Measurements from ENCODE around the gene TEX264.

Gene TEX264

DNA sequence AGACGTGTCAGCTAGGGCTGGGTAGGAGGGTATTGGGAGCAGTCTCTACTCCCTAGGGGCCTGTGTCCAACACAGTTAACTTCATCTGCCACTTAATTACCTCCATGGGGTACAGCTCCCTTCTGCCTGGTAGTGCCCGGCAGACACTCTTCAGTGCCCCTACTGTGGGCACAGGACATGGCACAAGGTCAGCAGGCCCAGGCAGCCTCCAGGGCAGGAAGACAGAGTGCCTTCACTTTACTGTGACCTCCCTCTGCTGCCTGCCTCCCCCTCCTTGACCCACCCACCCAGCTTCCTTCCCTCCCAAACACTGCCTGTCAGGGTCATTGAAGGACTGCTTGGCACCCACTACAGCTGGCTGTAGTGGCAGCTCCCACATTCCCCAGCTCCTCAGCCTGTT lies 29.4 kb downstream of the TEX264 start:
- DNase-seq, result no peak

DNA sequence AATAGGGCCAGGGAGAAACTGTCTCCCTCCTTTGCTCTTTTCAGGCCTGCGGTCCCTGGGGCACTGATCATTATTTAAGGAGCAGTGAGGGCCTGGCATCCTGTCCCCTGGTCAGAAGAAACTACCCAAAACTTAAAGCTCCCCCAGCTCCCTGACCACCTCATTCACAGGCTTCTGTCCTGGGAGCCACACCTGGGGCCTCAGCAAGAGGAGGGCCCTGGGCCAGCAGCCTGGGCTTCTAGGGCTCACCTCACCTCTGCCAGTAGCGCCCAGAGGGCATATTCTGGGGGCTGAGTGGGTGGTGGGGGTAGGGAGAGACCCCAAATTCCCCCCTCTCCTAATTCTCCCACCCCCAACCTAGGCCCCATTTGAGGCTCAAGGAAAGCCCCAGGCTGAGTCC lies 31.1 kb downstream of the TEX264 start:
- no peak for DNase-seq

DNA sequence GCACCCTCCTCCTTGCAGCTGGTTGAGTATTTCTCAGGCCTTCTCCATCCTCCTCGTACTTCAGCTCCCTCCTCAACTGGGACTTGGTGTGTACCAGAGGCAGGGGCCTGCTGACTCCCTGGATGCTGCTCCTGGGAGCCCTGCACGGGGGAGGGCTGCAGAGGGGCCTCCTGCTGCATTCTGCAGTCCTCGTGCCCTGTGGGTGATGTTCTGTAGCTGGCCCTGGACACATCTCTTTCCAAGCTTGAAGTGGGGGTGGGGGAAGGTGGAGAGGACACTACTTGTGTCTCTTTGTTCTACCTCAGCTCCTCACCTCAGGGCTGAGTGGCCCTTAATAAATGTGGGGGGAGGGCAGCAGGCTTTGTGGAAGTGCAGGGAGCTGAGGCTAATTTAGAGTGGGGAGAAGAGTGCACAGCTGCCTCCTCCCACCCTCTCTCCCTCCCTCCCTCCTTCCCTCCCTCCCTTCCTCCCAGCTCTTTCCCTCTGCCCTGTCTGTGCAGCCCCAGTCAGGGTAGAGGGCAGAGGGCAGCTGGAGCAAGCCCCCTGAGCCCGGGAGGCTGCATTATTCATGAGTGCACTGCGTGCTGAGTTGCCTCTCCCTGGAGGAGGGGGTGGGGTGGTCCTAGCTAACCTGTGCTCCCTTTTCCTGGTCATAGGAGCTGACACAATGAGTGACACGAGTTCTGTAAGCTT lies 32.2 kb downstream of the TEX264 start:
- no peak for DNase-seq

DNA sequence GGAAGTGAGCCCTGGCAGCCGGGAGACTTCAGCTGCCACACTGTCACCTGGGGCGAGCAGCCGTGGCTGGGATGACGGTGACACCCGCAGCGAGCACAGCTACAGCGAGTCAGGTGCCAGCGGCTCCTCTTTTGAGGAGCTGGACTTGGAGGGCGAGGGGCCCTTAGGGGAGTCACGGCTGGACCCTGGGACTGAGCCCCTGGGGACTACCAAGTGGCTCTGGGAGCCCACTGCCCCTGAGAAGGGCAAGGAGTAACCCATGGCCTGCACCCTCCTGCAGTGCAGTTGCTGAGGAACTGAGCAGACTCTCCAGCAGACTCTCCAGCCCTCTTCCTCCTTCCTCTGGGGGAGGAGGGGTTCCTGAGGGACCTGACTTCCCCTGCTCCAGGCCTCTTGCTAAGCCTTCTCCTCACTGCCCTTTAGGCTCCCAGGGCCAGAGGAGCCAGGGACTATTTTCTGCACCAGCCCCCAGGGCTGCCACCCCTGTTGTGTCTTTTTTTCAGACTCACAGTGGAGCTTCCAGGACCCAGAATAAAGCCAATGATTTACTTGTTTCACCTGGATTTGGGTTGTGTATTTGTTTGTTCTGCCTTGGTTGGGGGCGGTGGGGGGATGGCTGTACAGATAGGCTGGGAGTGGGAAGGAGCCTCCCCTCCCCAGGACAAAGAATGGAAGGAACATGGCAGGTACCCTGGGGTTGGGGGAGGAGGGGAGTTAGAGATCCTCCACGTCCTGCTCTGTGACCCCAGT lies 32.9 kb downstream of the TEX264 start:
- DNase-seq, result no peak

DNA sequence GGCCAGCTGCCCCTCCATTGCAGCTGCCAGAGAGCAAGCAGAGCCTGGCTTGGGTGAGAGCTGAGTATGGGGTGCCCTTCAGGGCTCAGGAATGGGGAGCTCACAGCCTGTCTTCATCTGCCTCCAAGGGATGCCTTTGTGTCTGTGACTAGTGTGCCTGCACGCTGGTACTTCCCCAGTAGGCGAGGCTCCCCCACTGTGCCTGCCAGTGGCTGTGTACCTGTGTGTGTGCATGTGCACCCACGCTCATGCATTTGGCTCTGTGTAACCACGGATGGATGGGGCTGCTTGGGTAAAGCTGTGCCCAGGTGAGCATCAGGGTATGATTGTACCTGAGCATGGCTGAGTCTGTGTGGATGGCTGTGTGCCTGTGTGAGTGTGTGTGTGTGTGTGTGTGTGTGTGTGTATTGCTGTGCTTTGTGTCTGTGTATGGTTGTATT lies 33.5 kb downstream of the TEX264 start:
- no peak for DNase-seq

DNA sequence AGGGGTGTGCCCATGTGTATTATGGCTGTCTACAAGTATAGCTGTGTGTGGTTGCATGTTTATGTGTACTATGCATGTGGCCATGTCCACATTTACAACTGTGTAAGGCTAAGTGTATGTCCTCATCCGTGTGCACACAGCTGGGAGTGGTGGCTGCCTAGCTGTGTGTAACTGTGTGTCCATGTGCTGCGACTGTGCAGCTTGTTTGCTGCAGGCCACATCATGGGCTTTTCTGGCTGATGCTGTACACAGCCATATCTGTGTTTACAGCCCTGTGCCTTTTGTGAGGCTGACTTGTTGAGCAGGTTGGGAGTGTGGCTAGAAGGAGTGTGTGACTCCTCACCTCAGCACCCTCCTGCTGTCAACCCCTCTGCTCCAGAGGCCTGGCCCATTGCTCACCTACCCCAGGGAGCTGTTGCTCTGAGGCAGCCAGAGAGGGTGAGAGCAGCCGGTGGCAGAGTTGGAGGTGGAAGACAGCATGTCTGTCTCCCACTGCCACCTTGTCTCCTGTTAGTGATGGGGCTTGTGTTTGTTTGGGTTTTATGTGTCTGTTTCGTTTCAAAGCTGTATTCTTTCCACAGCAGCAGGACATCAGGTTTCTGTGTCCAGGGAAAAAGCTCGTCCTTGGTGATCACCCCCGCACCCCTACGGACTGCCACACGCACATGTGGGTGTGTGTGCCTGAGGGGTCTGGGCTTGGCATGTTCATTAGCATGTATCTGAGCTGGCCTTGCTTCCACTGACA lies 34.4 kb downstream of the TEX264 start:
- peak; percentile 6 for DNase-seq

DNA sequence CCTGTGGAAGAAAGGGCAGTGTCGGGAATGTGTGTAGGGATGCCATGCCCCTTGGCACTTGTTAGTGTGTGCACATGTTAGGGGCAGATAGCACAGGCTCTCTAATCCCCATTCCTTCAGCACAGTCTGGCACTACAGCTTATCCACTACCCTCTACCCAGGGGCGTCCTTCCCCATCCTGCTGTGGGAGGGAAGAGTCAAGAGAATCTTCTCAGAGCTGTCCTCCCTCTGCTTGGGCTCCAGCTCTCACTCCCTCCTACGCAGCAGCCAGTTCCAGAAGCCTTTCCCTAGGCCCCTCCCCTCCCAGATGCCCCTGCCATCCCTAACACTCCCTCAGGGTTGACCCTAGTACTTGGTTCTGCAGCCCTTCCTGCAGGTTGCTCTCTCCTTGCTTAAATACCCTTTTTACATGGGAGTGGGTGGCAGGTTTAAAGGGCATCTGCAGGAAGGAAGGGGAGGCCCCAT lies 35.0 kb downstream of the TEX264 start:
- DNase-seq, result peak; percentile 27

DNA sequence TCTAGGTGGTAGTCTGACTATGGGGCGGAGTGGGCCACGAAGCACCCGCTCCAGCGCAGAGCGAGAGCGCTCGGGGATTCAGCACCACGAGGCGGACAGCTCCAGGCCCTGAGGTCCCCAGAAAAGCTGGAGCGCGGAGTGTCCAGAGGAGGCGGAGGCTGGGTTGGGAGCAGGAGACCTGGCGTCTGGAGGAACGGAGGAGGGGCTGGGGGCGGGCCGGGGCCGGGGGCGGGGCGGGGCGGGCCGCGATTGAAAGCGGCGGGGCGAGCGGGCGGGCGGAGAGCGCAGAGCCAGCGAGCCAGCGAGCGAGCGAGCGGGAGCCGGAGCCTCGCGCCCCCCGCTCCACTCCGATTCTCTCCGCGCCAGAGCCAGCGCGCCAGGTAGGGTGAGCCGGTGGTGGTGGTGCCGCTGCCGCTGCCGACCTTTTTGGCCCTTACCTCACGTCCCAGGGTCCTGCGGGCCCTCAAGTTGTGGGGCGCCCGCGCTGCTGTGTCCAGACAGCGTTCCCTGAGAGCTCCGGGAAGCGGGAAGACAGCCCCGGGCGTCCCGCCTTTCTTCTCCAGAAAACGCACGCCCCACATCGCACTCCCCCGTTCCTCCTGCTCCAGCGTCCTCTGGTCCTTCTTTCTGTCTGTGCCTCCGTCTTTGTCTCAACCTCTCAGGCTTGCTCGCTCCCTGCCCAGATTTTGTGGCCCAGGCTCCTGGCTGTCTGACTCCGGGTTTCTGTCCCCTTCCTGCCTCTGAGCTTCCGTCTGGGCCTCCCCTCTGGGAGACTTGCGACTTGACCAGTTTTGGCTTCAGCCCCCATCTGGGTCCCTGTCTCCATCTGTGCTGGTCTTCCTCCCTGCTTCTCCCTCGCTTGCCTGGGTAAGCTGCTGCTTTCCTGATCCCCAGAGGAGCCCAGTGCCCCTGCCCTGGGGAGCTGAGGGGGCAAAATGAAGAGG lies 36.0 kb downstream of the TEX264 start, which contains the start of gene GRM2:
GRM2 (plus strand) TSS at position 281 of the 944 bp plus-strand sequence. CDS start 1,916 bp downstream, outside the sequence.
- peak; percentile 90 for DNase-seq

DNA sequence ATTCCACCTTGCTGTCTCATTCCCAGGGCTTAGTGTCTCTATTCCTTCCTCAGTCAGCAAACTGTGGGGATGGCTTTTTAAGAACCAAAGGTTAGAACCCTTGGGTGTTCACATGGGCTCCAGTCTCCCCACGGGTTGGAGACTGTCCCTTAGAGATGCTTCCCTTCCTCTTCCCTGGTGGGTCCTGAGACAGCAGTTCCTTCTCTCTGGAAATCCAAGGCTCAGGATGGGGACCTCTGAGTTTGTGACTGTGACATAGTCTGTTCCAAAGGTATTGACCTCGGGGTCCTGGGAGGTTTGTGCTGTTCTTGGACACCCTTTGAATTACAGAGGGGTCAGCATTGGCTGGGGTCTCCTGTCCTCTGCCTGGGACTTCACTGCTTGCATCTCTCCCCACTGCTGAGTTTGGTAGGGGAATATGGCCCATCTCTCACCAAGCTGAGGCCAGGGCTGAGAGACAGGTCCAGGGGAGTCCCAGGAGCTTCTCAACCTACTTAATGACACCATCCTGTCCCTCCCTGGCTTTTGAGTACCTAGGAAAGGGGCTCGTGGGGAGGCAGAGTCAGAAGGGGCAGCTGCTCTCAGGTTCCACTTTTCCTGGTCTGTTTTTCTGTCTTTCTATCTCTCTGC lies 37.3 kb downstream of the TEX264 start:
- DNase-seq, result peak; percentile 19

DNA sequence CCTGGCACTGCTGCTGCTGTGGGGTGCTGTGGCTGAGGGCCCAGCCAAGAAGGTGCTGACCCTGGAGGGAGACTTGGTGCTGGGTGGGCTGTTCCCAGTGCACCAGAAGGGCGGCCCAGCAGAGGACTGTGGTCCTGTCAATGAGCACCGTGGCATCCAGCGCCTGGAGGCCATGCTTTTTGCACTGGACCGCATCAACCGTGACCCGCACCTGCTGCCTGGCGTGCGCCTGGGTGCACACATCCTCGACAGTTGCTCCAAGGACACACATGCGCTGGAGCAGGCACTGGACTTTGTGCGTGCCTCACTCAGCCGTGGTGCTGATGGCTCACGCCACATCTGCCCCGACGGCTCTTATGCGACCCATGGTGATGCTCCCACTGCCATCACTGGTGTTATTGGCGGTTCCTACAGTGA lies 38.0 kb downstream of the TEX264 start:
- DNase-seq, result peak; percentile 32

DNA sequence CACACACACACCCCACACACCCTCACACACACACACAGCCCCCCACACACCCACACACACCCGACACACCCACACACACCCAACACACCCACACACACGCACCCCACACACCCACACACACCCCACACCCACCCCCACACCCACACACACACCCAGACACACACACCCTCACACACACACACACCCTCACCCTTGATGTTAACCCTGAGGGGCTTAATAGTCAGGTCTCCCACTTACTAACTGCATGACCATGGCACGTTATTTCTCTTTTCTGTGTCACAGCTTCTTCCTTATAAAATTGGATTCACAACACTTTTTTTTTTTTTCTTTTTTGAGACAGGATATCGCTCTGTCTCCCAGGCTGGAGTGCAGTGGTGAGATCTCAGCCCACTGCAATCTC lies 38.6 kb downstream of the TEX264 start:
- peak; percentile 11 for DNase-seq

DNA sequence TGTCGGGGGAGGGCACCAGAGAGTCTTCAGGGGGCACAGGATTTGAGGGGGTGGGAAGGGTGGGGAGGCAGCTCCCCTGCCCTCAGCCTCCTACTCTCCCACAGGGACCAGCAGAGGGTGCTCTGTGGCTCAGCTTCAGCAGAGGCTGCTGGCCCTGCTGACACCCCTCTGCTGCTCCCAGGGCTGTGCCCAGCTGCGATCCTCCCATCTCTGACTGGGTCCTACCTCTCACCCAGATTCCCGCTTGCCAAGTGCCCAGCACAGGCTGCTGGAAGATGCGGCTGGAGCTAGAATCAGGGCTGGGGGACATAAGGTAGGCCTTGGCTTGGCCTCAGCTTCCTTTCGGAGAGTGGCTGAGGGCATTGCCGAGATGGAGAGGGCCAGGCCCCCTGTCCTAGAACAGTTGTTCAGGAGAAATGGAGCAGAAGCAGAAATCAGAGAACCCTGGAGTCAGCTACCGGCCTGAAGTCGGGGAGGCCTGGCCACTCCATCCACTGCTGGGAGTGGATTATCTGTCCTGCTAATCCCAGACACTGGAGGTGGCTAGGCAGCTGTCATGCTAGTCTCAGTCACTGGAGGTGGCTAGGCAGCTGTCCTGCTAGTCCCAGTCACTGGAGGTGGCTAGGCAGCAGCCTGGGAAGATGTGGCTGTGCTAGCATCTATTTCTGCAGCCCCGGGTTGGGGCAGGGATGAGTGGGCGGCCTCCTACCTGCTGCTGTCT lies 39.7 kb downstream of the TEX264 start:
- no peak for DNase-seq

DNA sequence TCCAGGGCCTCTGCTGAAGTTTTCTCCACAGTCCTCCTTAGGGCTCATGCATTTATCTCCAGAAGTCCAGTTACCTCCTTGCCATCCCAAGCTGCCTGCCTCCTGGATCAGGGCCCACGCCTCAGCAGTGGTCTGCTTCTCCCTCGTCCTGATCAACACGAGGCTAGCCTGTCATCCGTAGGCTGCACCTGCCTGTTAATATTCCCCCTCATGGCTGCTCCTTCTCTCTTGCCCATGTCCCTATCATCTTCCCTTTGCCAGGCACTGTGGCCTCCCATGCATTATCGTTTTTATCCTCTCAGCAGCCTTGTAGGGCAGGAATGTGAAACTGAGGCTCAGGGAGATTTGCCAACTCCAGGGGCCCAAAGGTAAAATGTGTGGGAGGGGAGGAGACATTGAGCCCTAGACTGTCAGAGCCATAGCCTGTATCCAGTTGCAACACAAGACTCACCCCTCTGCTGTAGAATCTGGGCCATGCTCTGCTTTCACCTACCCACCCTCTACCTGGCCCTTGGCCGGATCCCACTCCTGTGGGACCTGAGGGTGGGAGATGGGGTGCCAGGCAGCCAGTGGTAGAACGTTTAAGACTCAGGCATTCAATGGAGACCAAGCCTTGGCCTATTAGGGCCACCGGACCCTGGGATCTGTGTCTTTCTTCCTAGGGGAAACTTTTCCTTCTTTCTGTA lies 40.4 kb downstream of the TEX264 start:
- no peak for DNase-seq

DNA sequence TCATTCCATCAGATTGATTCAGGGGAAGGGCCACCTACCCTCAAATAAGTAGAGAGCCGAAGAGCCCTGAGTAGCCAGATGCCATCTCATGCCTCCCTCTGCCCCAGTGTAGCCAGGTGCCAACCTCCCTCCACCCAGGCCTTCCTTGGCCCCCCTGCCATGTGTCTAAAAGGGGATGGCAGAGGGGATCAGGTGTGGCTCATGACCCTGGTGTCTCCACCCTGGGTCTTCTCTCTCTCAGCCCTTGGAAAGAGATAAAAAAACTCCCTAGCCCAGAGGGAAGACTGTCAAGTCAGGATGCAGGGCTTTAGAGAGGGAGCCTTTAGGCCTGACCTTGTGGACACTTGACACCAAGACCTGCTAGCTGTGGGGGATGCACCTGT lies 41.0 kb downstream of the TEX264 start:
- DNase-seq, result no peak

DNA sequence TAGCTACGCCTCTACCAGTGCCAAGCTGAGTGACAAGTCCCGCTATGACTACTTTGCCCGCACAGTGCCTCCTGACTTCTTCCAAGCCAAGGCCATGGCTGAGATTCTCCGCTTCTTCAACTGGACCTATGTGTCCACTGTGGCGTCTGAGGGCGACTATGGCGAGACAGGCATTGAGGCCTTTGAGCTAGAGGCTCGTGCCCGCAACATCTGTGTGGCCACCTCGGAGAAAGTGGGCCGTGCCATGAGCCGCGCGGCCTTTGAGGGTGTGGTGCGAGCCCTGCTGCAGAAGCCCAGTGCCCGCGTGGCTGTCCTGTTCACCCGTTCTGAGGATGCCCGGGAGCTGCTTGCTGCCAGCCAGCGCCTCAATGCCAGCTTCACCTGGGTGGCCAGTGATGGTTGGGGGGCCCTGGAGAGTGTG lies 41.5 kb downstream of the TEX264 start:
- DNase-seq, result no peak

DNA sequence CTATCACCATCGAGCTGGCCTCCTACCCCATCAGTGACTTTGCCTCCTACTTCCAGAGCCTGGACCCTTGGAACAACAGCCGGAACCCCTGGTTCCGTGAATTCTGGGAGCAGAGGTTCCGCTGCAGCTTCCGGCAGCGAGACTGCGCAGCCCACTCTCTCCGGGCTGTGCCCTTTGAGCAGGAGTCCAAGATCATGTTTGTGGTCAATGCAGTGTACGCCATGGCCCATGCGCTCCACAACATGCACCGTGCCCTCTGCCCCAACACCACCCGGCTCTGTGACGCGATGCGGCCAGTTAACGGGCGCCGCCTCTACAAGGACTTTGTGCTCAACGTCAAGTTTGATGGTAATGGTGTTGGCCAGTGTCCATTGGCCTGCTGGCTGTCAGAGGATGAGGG lies 41.9 kb downstream of the TEX264 start:
- DNase-seq, result no peak

DNA sequence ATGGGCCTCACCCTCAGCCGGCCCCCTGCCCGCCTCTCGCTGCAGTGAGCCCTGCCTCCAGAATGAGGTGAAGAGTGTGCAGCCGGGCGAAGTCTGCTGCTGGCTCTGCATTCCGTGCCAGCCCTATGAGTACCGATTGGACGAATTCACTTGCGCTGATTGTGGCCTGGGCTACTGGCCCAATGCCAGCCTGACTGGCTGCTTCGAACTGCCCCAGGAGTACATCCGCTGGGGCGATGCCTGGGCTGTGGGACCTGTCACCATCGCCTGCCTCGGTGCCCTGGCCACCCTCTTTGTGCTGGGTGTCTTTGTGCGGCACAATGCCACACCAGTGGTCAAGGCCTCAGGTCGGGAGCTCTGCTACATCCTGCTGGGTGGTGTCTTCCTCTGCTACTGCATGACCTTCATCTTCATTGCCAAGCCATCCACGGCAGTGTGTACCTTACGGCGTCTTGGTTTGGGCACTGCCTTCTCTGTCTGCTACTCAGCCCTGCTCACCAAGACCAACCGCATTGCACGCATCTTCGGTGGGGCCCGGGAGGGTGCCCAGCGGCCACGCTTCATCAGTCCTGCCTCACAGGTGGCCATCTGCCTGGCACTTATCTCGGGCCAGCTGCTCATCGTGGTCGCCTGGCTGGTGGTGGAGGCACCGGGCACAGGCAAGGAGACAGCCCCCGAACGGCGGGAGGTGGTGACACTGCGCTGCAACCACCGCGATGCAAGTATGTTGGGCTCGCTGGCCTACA lies 44.4 kb downstream of the TEX264 start:
- no peak for DNase-seq

DNA sequence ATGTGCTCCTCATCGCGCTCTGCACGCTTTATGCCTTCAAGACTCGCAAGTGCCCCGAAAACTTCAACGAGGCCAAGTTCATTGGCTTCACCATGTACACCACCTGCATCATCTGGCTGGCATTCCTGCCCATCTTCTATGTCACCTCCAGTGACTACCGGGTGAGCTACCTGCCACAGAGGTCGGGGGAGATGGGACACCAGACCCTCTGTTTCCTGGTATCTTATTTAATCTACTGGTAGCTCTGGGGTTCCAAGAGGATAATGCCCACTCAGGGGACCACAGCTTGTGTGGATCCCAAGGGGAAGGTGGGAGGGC lies 44.9 kb downstream of the TEX264 start:
- DNase-seq, result no peak

DNA sequence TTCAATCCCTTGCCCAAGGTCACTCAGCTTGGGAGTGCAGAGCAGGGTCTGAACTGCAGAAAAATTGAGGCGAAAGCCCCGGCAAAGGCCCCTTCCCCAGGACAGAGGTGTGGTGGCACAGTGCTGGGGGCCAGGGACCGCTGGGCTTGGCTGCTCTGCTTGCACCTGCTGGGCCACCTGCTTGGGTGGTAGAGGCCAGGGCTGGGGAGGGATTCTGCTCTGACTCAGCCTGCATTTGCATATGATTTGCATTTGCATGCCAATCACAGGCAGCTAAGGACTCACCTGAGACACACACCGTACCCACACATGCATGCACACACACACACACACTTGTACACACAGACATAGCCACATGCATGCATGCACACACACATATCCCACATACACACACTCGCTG lies 45.8 kb downstream of the TEX264 start:
- DNase-seq, result no peak

DNA sequence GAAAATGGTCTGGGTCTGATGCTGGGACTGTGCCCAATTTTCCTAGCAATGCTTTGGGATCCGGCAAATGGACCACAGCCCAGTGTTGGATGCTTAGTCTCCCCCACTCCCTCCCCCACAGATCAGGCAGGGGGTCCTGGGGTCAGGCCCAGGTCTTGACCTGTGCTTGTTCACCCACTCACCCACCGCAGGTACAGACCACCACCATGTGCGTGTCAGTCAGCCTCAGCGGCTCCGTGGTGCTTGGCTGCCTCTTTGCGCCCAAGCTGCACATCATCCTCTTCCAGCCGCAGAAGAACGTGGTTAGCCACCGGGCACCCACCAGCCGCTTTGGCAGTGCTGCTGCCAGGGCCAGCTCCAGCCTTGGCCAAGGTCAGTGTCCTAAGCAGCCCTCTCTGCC lies 46.4 kb downstream of the TEX264 start:
- DNase-seq, result no peak
